KMS-11 (cell line): ENCODE results near the gene DCHS2.

Source experiments
- H2AFZ ChIP-seq: fragments of 200-600 bp; sonication (generic); 2 replicates; pipeline ENCODE4 v1.6.1; 2016; ENCODE audit warnings: antibody characterized with exemption, mixed run types, low read depth
- H3K27ac ChIP-seq: fragments of 200-600 bp; sonication (generic); 2 replicates; pipeline ENCODE4 v1.6.1; 2016; ENCODE audit warnings: mild to moderate bottlenecking, mixed run types
- H3K27me3 ChIP-seq: fragments of 200-600 bp; sonication (generic); 2 replicates; pipeline ENCODE4 v1.6.1; 2017; ENCODE audit warnings: mild to moderate bottlenecking, low read depth, mixed run types, moderate library complexity; ENCODE audit not compliant: insufficient read depth
- H3K36me3 ChIP-seq: fragments of 200-600 bp; sonication (generic); 2 replicates; pipeline ENCODE4 v1.6.1; 2017; ENCODE audit warnings: mild to moderate bottlenecking, mixed run types; ENCODE audit not compliant: insufficient read depth
- H3K4me1 ChIP-seq: fragments of 200-600 bp; sonication (generic); 2 replicates; pipeline ENCODE4 v1.6.1; 2016; ENCODE audit warnings: mild to moderate bottlenecking, low read depth, mixed run types; ENCODE audit not compliant: poor library complexity, severe bottlenecking
- H3K4me2 ChIP-seq: fragments of 200-600 bp; sonication (generic); 2 replicates; pipeline ENCODE4 v1.7.0; 2016; ENCODE audit warnings: mild to moderate bottlenecking, mixed run types
- H3K4me3 ChIP-seq: fragments of 200-600 bp; sonication (generic); IDR thresholded peaks from 2 replicates; pipeline ENCODE4 v1.6.1; 2017; ENCODE audit warnings: low read depth, low read length, mixed read lengths; ENCODE audit not compliant: insufficient read depth
- H3K79me2 ChIP-seq: fragments of 200-600 bp; sonication (generic); 2 replicates; pipeline ENCODE4 v1.6.1; 2016; ENCODE audit warnings: low read depth, mixed run types; ENCODE audit not compliant: insufficient read depth
- H3K9ac ChIP-seq: fragments of 200-600 bp; sonication (generic); 2 replicates; pipeline ENCODE4 v1.6.1; 2016; ENCODE audit warnings: mild to moderate bottlenecking, mixed run types
- H4K20me1 ChIP-seq: fragments of 200-600 bp; sonication (generic); 2 replicates; pipeline ENCODE4 v1.6.1; 2016; ENCODE audit warnings: mild to moderate bottlenecking, mixed run types; ENCODE audit not compliant: insufficient read depth
- TF ChIP-seq, protein P1 (sequence below): fragments of 200-600 bp; sonication (generic); conservative IDR thresholded peaks from 2 replicates; pipeline ENCODE4 v1.6.1; 2017; ENCODE audit warnings: low read depth, mild to moderate bottlenecking, antibody characterized with exemption, low read length, moderate library complexity, mixed read lengths

The DCHS2 gene

DNA sequence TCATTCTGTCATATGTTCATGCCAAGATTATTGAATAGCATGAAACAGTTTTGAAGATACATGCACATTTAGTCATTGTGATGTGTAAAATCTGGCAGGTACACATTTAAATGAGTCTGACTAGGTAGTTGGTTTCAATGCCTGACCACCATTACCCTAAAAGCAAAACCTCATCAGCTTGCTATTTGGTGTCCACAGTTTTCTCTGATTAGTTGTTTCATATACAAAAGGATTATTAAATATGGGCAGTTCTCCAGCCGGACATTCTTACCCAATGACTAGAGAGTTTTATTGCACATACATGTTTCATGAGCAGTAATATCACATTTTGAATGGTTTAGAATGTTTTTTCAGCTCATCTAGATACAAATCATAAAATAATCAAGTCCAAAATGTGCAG lies 23.7 kb downstream of the DCHS2 start:
- H3K4me2 ChIP-seq = no peak overlapping the region
- no peak overlapping the region for H2AFZ ChIP-seq

GRCh38 chr4:154466336-154466735 lies 25.3 kb downstream of the DCHS2 start:
- TF ChIP-seq, protein P1, sequence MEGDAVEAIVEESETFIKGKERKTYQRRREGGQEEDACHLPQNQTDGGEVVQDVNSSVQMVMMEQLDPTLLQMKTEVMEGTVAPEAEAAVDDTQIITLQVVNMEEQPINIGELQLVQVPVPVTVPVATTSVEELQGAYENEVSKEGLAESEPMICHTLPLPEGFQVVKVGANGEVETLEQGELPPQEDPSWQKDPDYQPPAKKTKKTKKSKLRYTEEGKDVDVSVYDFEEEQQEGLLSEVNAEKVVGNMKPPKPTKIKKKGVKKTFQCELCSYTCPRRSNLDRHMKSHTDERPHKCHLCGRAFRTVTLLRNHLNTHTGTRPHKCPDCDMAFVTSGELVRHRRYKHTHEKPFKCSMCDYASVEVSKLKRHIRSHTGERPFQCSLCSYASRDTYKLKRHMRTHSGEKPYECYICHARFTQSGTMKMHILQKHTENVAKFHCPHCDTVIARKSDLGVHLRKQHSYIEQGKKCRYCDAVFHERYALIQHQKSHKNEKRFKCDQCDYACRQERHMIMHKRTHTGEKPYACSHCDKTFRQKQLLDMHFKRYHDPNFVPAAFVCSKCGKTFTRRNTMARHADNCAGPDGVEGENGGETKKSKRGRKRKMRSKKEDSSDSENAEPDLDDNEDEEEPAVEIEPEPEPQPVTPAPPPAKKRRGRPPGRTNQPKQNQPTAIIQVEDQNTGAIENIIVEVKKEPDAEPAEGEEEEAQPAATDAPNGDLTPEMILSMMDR = no peak
- Histone ChIP-seq H3K4me2 (no peak overlapping the region), H2AFZ (no peak overlapping the region)

More for the DNA sequence above, 23.7 kb downstream of the DCHS2 start:
- Histone ChIP-seq H3K27me3 (no peaks in the 10 kb centered on the region), H3K4me3 (no peak overlapping the region), H3K36me3 (no peaks in the 10 kb centered on the region), H4K20me1 (no peaks in the 10 kb centered on the region), H3K9ac (no peak overlapping the region), H3K27ac (no peak overlapping the region), H3K4me1 (peaks cover 13% of the 10 kb centered on the region), H3K79me2 (no peaks in the 10 kb centered on the region)
- TF ChIP-seq, protein P1 = no peak

DNA sequence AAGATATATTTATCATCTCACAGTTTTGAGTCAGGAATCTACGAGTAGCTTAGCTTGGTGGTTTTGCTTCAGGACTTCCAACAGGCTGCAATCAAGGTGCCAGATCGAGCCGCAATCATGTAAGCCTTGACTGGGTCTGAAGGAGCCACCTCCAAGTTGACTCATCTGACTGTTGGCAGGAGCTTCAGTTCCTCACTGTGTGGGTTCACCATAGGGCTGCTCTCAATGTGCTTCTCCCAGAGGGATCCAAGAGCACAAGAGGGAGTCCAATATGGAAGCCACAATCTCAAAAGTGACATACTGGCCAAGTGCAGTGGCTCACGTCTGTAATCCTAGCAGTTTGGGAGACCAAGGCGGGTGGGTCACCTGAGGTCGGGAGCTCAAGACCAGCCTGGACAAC lies 26.5 kb downstream of the DCHS2 start:
- Histone ChIP-seq H3K9ac (no peak overlapping the region), H3K27ac (no peak overlapping the region), H3K79me2 (no peaks in the 10 kb centered on the region), H3K4me3 (no peak overlapping the region), H3K4me1 (no peaks in the 10 kb centered on the region), H3K4me2 (no peak overlapping the region), H3K36me3 (no peaks in the 10 kb centered on the region), H4K20me1 (no peaks in the 10 kb centered on the region), H2AFZ (no peak overlapping the region), H3K27me3 (no peaks in the 10 kb centered on the region)
- TF ChIP-seq, protein P1 = no peak

More at GRCh38 chr4:154466336-154466735, 25.3 kb downstream of the DCHS2 start:
- H3K36me3 ChIP-seq = no peaks in the 10 kb centered on the region
- no peak overlapping the region for H3K4me3 ChIP-seq
- H3K27me3 ChIP-seq = no peaks in the 10 kb centered on the region
- no peak overlapping the region for H3K27ac ChIP-seq
- no peaks in the 10 kb centered on the region for H3K79me2 ChIP-seq
- H3K9ac ChIP-seq = no peak overlapping the region
- peaks cover 3% of the 10 kb centered on the region for H3K4me1 ChIP-seq
- no peaks in the 10 kb centered on the region for H4K20me1 ChIP-seq

DNA sequence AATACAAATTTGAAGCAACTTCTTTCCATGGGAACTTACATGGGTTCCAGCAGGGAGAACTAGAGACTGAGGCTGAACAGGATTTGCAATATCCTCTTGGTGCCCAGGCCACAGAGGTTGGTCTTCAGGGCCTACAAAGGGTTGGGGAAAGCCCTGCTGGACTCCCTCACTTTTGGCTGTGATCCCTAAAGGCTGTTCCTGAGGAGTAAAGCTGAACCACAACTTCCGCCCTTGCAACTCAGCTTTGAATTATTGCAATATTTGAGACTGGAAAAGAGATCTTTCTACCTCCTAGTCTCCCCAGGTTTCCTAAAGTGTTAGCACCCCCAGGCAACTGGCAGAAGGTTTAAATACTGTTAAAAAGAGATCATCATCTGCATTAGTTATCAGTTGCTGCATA lies 26.9 kb downstream of the DCHS2 start:
- Histone ChIP-seq H3K4me2 (no peak overlapping the region), H2AFZ (no peak overlapping the region), H3K4me1 (no peaks in the 10 kb centered on the region), H3K79me2 (no peaks in the 10 kb centered on the region), H3K27me3 (no peaks in the 10 kb centered on the region), H3K9ac (no peak overlapping the region), H3K4me3 (no peak overlapping the region), H3K36me3 (no peaks in the 10 kb centered on the region), H4K20me1 (no peaks in the 10 kb centered on the region), H3K27ac (no peak overlapping the region)
- TF ChIP-seq, protein P1 = no peak
